ENCODE data around the gene JAG1. TPM values are rescaled to one million over a fixed set of nuclear protein-coding genes. Genes with fewer than 3 reads are reported as not detected.

The JAG1 gene
- total RNA-seq, 2 experiments from 2014 or later: 0.32 to 0.67 TPM

DNA sequence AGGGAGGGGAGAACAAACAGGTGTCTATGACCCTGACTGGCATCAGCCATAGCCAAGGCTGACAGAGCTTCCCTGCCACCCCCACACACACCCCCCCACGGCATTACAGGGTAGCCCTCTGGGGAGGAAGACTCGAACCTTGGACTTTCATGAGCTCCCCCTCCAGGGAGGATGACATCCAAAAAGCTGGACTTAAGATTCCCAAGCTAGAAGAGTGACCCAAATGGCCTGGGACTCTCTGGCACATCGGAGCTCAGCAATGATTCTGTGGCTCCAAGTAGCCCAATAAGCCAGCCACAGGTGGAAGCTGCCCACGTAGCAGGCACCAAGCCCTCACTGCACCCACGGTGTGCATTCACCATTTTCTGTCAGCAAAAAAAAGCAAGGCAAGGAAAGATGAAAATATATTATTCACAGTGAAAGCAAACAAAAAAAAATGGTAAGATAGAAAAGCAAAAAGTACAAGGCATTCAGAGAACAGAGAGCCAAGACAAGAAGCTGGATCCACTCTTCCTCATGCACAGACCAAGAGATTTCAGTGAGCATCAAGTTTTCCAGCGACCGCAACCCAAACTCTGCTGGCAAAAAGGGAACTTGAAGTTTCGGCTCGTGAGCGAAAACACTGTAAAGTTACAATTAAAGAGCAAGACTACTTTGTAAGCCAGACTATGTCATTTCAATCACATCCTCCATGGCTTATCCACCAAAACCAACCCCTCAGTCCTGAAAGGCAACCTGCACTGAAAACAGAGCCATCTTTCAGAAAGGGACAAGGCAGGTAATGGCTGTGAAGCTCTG, 10.9 kb downstream of the JAG1 start:
- ChIA-PET CTCF (ENCODE audit: unreplicated experiment) (interaction anchor here (0.6 kb wide), 1 partner anchor 516 kb away, joined by 6 read pairs; no protein-coding TSS in a partner anchor), POLR2A (interaction anchor here (0.7 kb wide), 1 partner anchor 69 kb away, joined by 5 read pairs; no protein-coding TSS in a partner anchor)
- Histone ChIP-seq H2AFZ (ENCODE audit: low read length) (no peak overlapping the region), H3K4me3 (ENCODE audit: low read depth, low read length, poor library complexity, severe bottlenecking) (no peak overlapping the region), H3K27ac (ENCODE audit: low read depth, low read length, poor library complexity, severe bottlenecking) (no peak overlapping the region), H3K4me2 (ENCODE audit: low read length) (no peak overlapping the region), H4K20me1 (ENCODE audit: insufficient read depth, low read length) (no peaks in the 10 kb centered on the region), H3K9me3 (ENCODE audit: low read length) (no peaks in the 10 kb centered on the region), H3K36me3 (ENCODE audit: insufficient read depth, low read length) (no peaks in the 10 kb centered on the region), H3K9me2 (ENCODE audit: insufficient read depth, low read length) (no peaks in the 10 kb centered on the region), H3K4me1 (ENCODE audit: insufficient read depth, low read length, poor library complexity, severe bottlenecking) (no peaks in the 10 kb centered on the region), H3K79me2 (ENCODE audit: insufficient read depth, low read depth, low read length) (no peaks in the 10 kb centered on the region)
- no peak for DNase-seq (ENCODE audit: low spot score)
- intact Hi-C loops (cut with micrococcal nuclease; ENCODE audit: unreplicated experiment): no loop called here
- TF ChIP-seq EZH2phosphoT487 (IDR thresholded peaks at IDR 0.05; ENCODE audit: borderline replicate concordance, low read depth, low read length): no peak
- TF ChIP-seq, protein P1, sequence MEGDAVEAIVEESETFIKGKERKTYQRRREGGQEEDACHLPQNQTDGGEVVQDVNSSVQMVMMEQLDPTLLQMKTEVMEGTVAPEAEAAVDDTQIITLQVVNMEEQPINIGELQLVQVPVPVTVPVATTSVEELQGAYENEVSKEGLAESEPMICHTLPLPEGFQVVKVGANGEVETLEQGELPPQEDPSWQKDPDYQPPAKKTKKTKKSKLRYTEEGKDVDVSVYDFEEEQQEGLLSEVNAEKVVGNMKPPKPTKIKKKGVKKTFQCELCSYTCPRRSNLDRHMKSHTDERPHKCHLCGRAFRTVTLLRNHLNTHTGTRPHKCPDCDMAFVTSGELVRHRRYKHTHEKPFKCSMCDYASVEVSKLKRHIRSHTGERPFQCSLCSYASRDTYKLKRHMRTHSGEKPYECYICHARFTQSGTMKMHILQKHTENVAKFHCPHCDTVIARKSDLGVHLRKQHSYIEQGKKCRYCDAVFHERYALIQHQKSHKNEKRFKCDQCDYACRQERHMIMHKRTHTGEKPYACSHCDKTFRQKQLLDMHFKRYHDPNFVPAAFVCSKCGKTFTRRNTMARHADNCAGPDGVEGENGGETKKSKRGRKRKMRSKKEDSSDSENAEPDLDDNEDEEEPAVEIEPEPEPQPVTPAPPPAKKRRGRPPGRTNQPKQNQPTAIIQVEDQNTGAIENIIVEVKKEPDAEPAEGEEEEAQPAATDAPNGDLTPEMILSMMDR (conservative IDR thresholded peaks at IDR 0.05; ENCODE audit: low read length): no peak
- BruUV-seq (replicated peaks): no TSS peak

DNA sequence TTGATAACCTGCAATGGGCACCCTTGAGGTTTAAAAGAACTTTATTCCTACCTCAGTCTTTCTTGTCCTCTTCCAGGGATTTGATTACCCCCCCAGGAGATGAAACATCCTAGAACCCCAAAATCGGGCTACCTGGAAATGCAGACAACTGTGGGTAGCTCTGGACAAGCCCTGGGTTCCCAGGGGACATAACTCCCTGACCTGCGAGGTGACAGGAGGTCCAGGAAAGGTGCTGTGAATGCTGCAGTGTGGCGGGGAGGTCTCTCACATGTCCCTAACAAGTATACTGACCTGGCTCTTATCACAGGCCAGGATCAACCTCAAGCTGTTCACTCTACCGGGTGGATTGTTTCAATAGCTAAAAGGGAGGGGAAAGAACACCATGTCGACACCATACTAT, 11.6 kb downstream of the JAG1 start:
- H3K9me3 ChIP-seq (ENCODE audit: low read length): no peaks in the 10 kb centered on the region
- H4K20me1 ChIP-seq (ENCODE audit: insufficient read depth, low read length): no peaks in the 10 kb centered on the region
- ChIA-PET CTCF (ENCODE audit: unreplicated experiment) (no interaction called here), POLR2A (no interaction called here)
- H3K4me2 ChIP-seq (ENCODE audit: low read length): no peak overlapping the region
- H3K9me2 ChIP-seq (ENCODE audit: insufficient read depth, low read length): no peaks in the 10 kb centered on the region
- H3K79me2 ChIP-seq (ENCODE audit: insufficient read depth, low read depth, low read length): no peaks in the 10 kb centered on the region
- no peak overlapping the region for H3K27ac ChIP-seq (ENCODE audit: low read depth, low read length, poor library complexity, severe bottlenecking)
- no TSS peak for BruUV-seq (replicated peaks)
- no peak overlapping the region for H3K4me3 ChIP-seq (ENCODE audit: low read depth, low read length, poor library complexity, severe bottlenecking)
- no peaks in the 10 kb centered on the region for H3K36me3 ChIP-seq (ENCODE audit: insufficient read depth, low read length)
- intact Hi-C loops (cut with micrococcal nuclease; ENCODE audit: unreplicated experiment): no loop called here
- H3K4me1 ChIP-seq (ENCODE audit: insufficient read depth, low read length, poor library complexity, severe bottlenecking): no peaks in the 10 kb centered on the region
- no peak overlapping the region for H2AFZ ChIP-seq (ENCODE audit: low read length)
- DNase-seq (ENCODE audit: low spot score): no peak
- TF ChIP-seq, protein P1 (conservative IDR thresholded peaks at IDR 0.05; ENCODE audit: low read length): no peak
- no peak for TF ChIP-seq EZH2phosphoT487 (IDR thresholded peaks at IDR 0.05; ENCODE audit: borderline replicate concordance, low read depth, low read length)

DNA sequence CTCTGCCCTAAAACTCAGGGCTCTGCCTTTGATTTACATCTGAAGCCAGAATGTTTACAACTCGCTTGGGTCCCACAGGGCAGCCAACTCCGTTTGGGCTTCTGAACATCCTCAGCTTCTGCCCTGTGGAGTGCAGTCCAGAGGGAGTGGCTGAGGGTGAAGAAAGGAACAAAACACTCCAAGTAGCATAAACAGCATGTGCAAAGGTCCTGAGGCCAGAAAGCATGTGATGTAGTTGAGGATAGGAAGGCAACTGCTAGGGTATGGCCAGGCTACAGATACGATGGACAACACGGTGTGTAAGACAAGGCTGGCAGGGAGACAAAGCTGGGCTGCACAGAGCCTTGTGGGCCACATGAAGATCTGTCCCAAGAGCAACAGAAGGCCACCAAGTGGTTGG, 12.5 kb downstream of the JAG1 start:
- H3K9me3 ChIP-seq (ENCODE audit: low read length): no peaks in the 10 kb centered on the region
- H2AFZ ChIP-seq (ENCODE audit: low read length): no peak overlapping the region
- no peaks in the 10 kb centered on the region for H3K36me3 ChIP-seq (ENCODE audit: insufficient read depth, low read length)
- TF ChIP-seq, protein P1 (conservative IDR thresholded peaks at IDR 0.05; ENCODE audit: low read length): no peak
- TF ChIP-seq EZH2phosphoT487 (IDR thresholded peaks at IDR 0.05; ENCODE audit: borderline replicate concordance, low read depth, low read length): no peak
- ChIA-PET POLR2A (no interaction called here), CTCF (ENCODE audit: unreplicated experiment) (no interaction called here)
- H3K79me2 ChIP-seq (ENCODE audit: insufficient read depth, low read depth, low read length): no peaks in the 10 kb centered on the region
- no peak overlapping the region for H3K4me2 ChIP-seq (ENCODE audit: low read length)
- no peak for DNase-seq (ENCODE audit: low spot score)
- no peaks in the 10 kb centered on the region for H3K4me1 ChIP-seq (ENCODE audit: insufficient read depth, low read length, poor library complexity, severe bottlenecking)
- intact Hi-C loops (cut with micrococcal nuclease; ENCODE audit: unreplicated experiment): no loop called here
- no peaks in the 10 kb centered on the region for H3K9me2 ChIP-seq (ENCODE audit: insufficient read depth, low read length)
- BruUV-seq (replicated peaks): no TSS peak
- no peaks in the 10 kb centered on the region for H4K20me1 ChIP-seq (ENCODE audit: insufficient read depth, low read length)
- H3K27ac ChIP-seq (ENCODE audit: low read depth, low read length, poor library complexity, severe bottlenecking): no peak overlapping the region
- H3K4me3 ChIP-seq (ENCODE audit: low read depth, low read length, poor library complexity, severe bottlenecking): no peak overlapping the region

Data from OCI-LY7 (cell line).